Stimulated activated CD4-positive, alpha-beta T cell treated with anti-CD3 and anti-CD28 coated beads, Interleukin-2, amount 100 ng/mL, for 4 hours (primary cell): ENCODE data around the gene STAT2.
"Not testable (repeated sequence)": the region's sequence is repeated elsewhere in the genome, so short reads cannot be mapped to it uniquely, and the experiment has no call there.

Experiments used
- DNase-seq: peaks from one replicate; pipeline ENCODE4 v3.0.0-alpha.2; 2020; ENCODE audit warnings: low read depth

STAT2 gene

DNA sequence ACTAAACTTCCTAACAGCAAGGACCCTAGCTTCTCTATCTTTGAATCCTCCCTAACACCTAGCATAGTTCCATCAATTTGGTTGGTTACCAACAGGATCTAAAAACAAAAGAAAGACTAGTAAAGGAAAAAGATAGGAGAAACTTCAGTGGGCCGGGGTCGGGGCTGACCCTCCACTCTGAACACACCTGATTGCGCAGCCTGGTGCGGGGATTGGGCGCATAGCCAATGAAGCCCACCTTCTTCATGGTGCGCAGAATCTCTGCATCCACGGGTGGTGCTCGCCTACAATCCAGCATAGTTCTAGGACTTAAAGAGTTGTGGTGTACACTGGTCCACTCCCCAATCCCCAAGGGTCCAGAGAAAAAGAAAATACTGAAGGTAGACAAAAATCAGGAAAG, 33.8 kb downstream of the STAT2 start:
- DNase-seq = no peak

DNA sequence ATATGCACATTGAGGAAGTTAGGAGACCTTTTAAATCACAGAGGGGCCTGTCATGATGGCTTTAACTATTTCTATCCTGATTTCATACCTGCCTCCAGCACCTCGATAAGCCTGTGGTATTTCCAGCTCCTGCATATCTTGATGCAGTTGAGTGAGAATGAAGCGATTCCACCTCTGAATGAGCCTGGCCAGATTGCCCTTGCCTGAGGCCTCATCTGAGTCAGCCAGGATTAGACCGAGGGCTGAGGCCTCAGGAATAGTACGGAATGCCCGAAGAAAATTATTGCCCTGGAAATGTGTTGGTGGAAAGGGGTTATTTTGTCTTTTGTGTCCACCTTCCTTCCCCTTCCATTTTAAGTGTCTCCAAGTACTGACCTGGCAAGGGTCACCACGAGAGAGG, 35.7 kb downstream of the STAT2 start:
- no peak for DNase-seq

DNA sequence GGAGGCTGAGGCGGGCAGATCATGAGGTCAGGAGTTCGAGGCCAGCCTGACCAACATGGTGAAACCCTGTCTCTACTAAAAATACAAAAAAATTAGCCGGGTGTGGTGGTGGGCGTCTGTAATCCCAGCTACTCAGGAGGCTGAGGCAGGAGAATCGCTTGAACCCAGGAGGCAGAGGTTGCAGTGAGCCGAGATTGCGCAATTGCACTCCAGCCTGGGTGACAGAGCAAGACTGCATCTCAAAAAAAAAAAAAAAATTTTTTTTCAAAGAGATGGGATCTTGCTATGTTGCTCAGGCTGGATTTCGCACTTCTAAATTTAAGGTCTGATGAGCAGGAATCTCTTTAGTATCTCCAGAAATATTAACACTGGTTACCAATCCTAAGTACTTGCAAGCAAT, 38.3 kb downstream of the STAT2 start:
- not testable (repeated sequence) for DNase-seq

DNA sequence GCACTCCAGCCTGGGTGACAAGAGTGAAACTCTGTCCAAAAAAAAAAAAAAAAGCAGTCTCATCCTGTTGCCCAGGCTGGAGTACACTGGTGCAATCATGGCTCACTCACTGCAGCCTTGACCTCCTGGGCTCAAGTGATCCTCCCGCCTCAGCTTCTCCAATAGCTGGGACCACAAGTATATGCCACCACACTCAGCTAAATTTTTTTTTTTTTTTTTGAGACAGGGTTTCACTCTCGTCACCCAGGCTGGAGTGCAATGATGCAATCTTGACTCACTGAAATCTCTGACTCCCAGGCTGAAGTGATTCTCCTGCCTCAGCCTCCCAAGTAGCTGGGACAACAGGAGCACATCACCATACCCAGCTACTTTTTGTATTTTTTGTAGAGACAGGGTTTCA, 38.9 kb downstream of the STAT2 start:
- no peak for DNase-seq

DNA sequence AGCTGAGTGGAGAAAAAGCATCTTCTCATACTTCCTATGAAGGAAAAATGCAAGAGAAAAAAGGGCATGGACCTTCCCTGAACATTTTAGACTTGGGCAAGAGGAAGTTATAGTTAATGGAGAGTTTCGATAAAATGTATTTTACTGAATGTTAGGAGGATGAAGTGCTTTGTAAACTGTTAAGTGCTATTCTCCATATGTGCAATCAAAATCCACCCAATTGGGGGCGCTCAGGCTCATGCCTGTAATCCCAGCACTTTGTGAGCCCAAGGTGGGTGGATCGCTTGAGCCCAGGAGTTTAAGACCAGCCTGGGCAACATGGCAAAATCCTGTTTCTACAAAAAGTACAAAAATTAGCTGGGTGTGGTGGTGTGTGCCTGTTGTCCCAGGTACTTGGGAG, 42.2 kb downstream of the STAT2 start:
- no peak for DNase-seq

DNA sequence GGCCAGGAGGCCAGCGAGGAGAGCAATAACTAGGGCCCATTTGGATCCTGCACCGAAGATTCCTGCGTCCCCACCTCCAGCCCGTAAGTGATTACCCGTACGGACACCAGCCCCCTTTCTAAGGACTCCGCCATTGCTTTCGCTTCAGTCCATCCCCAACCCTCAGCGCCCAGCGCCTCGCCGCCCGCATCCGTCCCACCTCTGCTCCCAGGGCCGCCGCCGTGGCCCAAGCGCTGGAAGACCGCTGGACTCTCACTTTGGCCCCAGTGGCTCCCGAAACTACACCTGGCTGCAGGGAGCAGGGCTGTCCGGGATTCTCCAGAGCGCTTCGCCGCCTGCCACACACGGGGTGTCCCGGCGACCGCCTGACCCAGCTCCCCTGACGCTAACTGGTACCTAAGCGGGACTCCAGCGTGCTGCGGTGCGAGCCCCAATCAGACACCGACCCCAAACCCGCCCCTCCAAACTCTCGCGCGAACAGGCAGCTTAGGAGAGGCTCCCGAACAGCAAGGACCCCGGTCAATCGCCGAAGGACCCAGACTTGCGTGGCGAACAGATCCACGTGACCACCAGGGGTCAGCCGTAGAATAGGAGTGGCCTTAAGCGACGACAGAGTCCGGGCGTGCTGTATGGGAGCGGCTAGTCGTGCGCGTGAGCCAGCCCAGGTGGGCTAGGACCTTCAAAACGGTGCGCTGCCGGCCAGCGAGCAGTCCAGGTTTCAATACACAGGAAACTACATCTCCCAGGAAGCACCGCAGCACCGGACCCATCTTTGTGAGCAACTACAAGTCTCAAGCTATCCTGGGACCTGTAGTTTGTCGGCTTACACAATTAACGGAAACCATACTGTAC, 44.1 kb downstream of the STAT2 start, which contains the start of gene CNPY2:
Gene CNPY2 (minus strand): TSS at position 367 of the 852 bp plus-strand sequence. CDS start 771 bp downstream, outside the sequence.
- peak; percentile 85 for DNase-seq

DNA sequence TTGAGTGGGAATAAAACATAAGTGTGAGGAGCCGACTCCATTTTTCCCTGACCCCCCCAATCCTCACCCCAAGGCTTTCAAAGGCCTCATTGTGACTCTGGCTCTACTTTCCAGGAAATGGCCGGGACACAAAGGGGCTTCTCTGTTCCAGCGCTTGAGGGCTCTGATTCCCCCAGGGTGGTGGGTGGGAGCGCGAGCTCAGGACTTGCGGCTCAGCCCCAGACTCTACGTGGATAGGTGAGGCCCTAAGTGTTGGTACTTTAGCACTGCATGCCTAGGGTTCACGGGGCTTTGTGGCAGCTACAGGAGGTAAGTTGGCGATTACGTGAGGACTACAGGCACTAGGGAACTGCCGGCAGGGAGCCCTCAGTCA, 44.7 kb downstream of the STAT2 start:
- no peak for DNase-seq

DNA sequence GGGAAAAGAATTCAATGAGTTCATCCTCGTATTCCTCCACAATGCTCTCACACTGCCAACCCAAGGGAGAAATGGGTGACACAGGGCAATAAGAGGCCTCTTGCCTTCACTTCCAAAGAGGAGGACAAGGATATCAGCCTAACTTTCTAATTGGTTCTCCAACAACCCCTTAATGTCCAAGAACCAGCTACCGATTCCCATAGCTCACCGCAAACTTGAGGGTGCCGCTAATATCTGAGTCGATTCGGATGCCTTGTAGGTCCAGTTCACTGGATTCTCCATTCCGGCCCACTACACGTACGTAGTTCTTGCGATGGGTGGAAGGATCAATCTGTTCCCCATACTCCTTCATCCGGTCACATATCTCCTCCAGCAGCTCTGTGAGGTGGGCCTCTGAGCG, 48.9 kb downstream of the STAT2 start:
- no peak for DNase-seq

- DNase-seq = no peak
Measured at GRCh38 chr12:56308714-56309113, 51.2 kb downstream of the STAT2 start.

GRCh38 chr12:56307221-56307965, 52.5 kb downstream of the STAT2 start:
- no peak for DNase-seq

- DNase-seq = no peak
Measured at GRCh38 chr12:56304872-56305590, 54.9 kb downstream of the STAT2 start.

DNA sequence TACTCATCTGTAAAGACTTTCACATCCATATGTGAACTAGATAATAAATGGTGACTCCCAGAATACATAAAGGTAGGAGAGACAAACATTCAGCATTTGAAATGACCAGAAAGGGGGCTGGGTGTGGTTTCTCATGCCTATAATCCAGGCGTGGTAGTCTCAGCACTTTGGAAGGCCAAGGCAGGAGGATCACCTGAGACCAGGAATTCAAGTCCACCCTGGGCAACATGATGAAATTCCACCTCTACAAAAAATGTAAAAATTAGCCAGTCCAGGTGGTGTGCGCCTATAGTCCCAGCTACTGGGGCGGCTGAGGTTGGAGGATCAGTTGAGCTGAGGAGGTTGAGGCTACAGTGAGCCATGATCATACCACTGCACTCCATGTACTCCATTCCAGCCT, 55.6 kb downstream of the STAT2 start:
- DNase-seq = no peak

DNA sequence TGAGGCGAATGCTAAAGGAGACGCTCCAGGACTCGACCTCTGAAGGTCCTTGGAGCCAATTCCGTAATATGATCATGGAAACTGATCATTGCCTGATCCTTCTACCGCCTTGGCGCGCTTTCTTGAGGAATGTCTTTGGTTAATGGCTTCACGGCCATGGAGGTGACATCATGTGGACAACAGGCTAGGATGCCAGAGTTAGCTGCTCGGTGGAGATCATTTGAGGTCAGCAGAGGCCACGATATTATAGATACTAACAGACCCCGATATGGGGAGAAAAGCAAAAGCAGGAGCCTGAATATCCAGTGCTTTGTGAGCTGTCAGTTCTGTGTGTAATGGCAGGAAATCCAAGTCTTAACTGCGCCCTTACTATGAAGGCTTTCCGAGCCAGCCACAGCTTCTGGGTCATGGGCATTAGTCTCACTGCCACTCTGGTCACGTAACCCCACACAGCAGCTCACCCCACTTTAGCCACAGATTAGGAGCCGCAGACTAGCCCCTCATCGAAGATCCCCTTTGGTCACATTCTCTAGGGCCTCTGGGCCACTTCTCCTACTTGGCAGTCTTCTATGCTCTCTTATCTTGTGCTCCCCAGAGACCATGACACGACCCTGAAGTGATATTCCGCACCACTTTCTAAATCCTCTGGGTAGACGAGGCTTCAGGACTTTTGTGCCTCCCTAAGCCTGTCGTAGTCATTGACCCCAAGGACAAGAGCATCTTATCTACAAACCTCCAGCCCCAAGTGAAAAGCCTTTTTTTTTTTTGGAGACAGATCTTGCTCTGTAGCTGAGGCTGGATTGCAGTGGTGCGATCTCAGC, 59.1 kb downstream of the STAT2 start:
- no peak for DNase-seq

DNA sequence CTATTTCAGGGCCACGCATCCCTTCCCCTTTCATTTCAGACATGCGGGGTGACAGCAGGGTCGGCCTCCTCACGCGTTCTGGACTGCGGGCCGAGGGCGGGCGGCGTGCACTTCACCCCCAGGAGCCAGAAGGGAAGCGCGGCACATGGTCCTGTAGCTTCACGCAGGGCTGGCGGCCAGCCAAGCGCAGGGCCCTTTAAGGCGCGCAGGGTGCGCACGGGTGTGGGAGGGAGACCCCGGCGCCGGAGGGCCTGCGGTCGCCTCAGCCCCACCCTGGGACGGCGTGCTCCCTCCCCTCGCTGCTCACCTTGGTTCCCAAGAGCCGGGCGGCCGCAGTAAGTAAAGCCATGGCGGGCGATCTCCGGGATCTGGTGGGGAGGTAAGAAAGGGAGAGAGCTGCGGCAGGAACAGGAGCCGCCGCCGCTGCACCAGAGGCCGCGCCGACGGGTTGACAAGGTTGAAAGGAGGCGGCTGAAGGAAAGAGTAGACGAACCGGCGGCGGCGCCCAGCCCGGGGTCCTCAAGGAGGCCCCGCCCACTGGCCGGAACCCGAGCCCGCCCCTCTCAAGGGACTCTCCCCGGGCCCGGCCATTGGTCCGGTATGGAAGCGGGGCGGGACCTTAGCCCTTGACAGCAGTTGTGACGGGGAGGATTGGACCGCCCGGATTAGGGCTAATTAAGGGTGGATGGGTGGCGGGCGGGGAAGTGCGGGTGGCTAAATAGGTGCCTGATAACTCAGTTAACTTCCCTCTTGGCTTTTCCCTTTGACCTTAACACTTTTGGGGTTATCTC, 59.9 kb downstream of the STAT2 start, which contains the start of gene CS:
Gene CS (minus strand): TSS at position 478 of the 791 bp plus-strand sequence. CDS start 129 bp downstream, at position 349.
- DNase-seq = peak; percentile 98

DNA sequence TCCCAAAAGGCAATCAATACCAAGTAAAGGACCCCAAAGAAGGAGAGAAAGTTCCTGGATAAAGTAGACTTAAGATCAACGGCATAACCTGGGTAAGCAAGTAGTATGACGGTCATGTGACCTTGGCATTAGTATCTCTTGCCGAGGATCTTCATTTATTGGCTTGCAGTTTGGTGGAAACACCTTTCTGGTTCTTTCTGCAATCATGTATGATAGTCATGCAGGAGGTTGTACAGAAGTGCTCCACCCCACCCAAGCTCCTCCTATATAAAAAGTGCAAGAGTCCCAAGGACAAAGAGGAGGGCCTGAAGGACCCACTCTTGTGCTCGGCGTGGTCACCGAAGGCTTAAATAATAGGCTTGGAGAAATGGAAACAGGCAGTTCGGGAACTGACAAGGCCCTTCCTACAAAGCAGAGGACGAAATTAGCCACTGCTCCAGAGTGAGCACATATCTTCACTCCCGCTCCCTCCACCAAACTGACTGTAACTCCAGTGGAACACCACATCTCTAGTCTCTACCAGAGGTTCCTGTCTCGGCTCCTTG, 60.5 kb downstream of the STAT2 start:
- DNase-seq = peak; percentile 13

GRCh38 chr12:56298828-56299227, 61.1 kb downstream of the STAT2 start:
- DNase-seq = no peak

- DNase-seq = no peak
Measured at GRCh38 chr12:56297400-56297799, 62.5 kb downstream of the STAT2 start.

DNA sequence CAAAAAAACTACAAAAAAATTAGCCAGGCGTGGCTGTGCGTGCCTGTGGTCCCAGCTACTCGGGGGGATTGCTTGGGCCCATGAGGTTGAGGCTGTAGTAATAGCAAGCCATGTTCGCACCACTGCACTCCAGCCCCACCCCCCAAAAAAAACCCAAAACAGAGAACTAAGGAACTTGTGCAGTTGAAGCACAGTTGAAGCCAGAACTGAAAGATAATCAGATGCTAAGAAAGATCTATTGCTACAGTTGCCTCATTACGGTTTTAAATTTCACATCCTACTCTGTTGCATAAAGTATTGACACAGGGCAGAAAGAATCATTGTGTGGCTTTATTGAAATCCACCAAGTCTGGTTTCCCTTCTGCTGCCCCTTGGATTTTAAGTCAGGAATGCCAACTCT, 63.6 kb downstream of the STAT2 start:
- no peak for DNase-seq

DNA sequence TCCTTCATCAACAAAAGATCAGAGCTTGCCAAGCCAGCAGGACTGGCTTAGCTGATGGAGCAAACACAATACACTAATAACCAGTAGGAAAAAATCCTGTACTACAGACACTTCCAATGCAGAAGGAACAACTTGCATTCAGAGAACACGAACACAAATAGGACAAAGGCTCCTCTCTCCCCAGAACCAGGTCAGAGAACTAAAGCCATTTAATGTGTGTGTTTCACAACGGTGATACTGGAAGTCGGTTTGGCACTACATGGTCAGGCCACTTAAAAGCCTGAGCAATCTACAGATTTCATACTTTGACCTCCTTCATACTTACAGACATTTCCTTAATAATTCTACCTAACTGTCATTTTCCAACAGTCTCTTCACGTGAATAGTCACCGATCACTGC, 66.1 kb downstream of the STAT2 start:
- DNase-seq = no peak
